ENCODE results near the gene WBP1. TPM values are rescaled to one million over a fixed set of nuclear protein-coding genes. Genes with fewer than 3 reads are reported as not detected.
A peak's percentile ranks its signal among the peaks of the same experiment; 100 is the strongest.

WBP1 gene
- 27.1 TPM for total RNA-seq

DNA sequence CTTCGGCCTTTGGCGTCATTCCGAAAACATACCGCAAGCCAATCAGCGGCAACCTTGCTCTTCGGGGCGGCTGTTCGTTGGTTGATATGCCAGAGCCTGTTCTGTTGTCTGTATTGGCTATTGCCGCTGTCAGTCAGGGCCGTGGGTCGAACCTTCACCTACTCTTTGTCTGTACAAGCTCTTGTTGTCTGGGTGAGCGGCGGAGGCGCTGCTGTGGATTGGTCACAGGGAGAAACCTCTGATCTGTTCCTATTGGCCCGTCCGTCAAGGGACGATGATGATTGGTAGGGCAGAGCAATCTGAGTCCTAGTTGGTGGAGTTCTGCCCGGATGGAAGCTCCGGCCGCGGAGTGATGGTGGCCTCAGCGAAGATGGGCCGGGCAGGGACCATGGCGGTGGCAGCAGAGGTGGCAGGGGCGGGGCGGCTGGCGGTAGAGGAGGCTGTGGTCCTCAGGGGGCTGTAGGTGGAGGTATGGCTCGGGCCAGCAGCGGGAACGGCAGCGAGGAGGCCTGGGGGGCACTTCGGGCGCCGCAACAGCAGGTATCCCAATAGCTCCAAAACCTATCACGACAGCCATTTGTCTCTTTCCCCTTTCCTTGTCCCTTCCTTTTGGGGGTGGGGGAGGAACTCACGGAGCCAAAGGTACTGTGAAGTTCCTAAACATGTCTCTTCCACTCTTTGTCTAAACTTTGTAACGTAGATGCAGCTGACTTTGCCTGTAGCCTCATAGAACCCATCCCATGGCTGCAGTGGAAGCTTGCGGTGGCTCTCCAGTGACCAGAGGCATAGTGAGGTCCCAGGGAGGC, at the start of gene WBP1:
TSS of gene WBP1 (plus strand) at position 307 of the 806 bp plus-strand sequence. CDS start at position 472, 165 bp downstream.
- peak within 1 kb of the TSS; percentile 94 to 99 (median 97) for H3K4me3 ChIP-seq (ENCODE audit: low read length in 3 of 3)
- peak within 1 kb of the TSS; percentile 92 for H3K27ac ChIP-seq (ENCODE audit: low read depth, low read length)
- H3K36me3 ChIP-seq (ENCODE audit: control insufficient read depth in 3 of 3, insufficient read depth in 3 of 3, low read length in 3 of 3), result peaks cover 20 to 24% (median 22%) of the 10 kb centered on the region in 3 donors
- H3K9me3 ChIP-seq (ENCODE audit: control insufficient read depth in 3 of 3, low read length in 3 of 3), result no peaks in the 10 kb centered on the region
- no peaks in the 10 kb centered on the region for H3K27me3 ChIP-seq (ENCODE audit: control insufficient read depth in 3 of 3, insufficient read depth in 3 of 3, low read length in 3 of 3)
- peaks cover 26 to 41% (median 35%) of the 10 kb centered on the region in 3 donors for H3K4me1 ChIP-seq (ENCODE audit: control insufficient read depth in 3 of 3, insufficient read depth in 3 of 3, low read length in 3 of 3)
- H3K9ac ChIP-seq (ENCODE audit: low read depth in 1 of 3, low read length in 3 of 3), result peak within 1 kb of the TSS; percentile 93 to 95 (median 94)

DNA sequence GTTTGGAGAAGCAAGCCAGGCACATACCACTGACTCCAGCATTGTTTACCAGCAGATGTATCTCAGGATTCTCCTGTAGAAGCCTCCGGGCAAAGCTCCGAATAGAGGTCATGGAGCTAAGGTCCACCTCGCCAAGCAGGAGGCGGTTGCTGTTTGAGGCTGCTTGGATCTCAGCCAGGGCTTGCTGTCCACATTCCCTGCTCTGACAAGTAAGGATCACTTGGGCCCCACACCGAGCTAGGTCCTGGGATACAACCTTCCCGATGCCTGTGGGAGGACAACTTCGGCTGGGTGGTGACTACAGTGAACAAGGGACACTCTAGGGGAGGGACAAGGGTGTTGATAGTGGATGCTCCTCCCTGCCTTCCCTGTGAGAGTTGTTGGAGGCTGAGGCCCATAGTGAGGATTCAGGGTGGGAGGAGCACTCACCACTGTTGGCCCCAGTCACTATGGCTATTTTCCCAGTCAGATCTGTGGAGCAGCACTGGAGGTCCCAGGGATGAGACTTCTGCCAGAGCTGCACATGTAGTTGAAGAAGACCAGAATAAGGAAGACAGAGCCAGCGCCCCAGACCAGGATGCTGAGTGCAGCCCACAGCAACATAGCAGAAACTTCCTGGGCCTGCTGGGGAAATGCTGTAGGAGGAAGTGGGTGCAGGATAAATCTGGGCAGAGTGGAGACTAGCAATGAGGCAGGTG, 45.1 kb upstream of the WBP1 start:
- H3K4me3 ChIP-seq (ENCODE audit: low read length in 3 of 3), result no peak overlapping the region
- H3K9me3 ChIP-seq (ENCODE audit: control insufficient read depth in 3 of 3, low read length in 3 of 3), result no peaks in the 10 kb centered on the region
- no peak overlapping the region for H3K9ac ChIP-seq (ENCODE audit: low read depth in 1 of 3, low read length in 3 of 3)
- H3K27me3 ChIP-seq (ENCODE audit: control insufficient read depth in 3 of 3, insufficient read depth in 3 of 3, low read length in 3 of 3), result peaks cover 15 to 35% (median 25%) of the 10 kb centered on the region in 3 donors
- H3K27ac ChIP-seq (ENCODE audit: low read depth, low read length), result no peak overlapping the region
- no peaks in the 10 kb centered on the region for H3K36me3 ChIP-seq (ENCODE audit: control insufficient read depth in 3 of 3, insufficient read depth in 3 of 3, low read length in 3 of 3)
- H3K4me1 ChIP-seq (ENCODE audit: control insufficient read depth in 3 of 3, insufficient read depth in 3 of 3, low read length in 3 of 3), result peaks cover 16 to 27% (median 20%) of the 10 kb centered on the region in 3 donors

DNA sequence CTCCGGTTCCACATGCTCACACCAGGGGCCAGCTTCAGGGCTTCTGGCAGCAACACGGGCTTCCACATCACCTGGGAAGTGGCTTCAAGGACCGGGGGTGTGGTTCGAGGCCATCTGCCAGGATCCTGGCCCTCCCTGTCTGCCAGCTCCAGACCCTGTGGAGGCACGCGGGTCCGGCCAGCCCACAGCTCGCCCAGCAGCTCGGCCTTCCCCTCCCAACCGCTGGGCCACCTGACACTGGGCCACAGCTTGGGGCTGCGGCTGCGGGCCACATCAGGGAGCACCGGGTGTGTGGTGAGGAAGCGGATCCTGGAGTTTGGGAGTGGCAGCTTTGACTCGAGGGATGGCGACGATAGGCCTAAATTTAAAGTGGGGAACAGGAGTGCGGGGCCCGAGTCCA, 43.8 kb upstream of the WBP1 start:
- Histone ChIP-seq H3K27me3 (ENCODE audit: control insufficient read depth in 3 of 3, insufficient read depth in 3 of 3, low read length in 3 of 3) (peaks cover 15 to 30% (median 25%) of the 10 kb centered on the region in 3 donors), H3K4me1 (ENCODE audit: control insufficient read depth in 3 of 3, insufficient read depth in 3 of 3, low read length in 3 of 3) (peaks cover 16 to 30% (median 22%) of the 10 kb centered on the region in 3 donors), H3K4me3 (ENCODE audit: low read length in 3 of 3) (peak overlapping the region; percentile 52 to 75 (median 74)), H3K27ac (ENCODE audit: low read depth, low read length) (no peak overlapping the region), H3K9me3 (ENCODE audit: control insufficient read depth in 3 of 3, low read length in 3 of 3) (no peaks in the 10 kb centered on the region), H3K9ac (ENCODE audit: low read depth in 1 of 3, low read length in 3 of 3) (peak overlapping the region; percentile 33 to 75 (median 40)), H3K36me3 (ENCODE audit: control insufficient read depth in 3 of 3, insufficient read depth in 3 of 3, low read length in 3 of 3) (no peaks in the 10 kb centered on the region)

DNA sequence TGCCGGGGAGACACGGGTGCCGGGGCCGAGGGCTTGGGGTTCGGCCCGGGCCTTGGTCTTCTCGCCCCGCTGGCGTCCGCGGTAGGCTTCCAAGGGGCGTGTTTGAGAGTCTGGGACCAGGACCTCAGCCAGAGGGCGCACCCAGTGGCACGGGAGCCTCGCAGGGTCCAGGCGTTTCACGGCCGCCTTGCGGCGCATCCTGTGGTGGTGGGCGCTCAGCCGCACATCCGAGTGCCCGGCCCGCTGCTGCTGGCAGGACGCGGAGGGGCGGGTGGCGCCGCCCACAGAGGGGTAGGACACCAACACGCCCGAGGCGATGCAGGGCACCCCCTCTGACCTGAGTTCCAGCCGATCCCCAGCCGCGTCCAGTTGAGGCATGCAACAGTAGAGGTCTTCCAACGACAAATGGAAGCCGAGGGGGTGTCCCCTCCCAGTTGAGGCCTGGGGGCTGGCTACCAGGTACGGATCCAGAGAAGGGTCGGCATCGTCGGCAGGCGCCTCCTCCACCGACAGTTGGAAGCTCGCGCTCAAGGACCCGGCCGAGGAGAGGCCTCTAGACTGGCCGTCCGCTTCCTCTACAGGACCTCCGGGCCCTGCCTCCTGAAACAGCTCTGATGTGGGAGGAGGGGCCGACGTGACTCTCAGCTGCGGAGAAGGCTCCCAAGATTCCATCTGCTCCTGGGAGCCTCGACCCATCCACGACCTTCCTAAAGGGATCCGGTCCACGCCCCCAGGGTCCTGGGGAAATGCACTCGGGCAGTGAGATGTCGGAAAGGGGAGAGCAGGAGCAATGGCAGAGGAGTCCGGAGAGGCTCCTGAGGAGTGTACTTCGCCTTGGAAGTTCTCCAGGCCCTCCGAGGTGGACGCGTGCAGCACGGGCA, 43.1 kb upstream of the WBP1 start:
- Histone ChIP-seq H3K36me3 (ENCODE audit: control insufficient read depth in 3 of 3, insufficient read depth in 3 of 3, low read length in 3 of 3) (no peaks in the 10 kb centered on the region), H3K27me3 (ENCODE audit: control insufficient read depth in 3 of 3, insufficient read depth in 3 of 3, low read length in 3 of 3) (peaks cover 15 to 30% (median 25%) of the 10 kb centered on the region in 3 donors), H3K9me3 (ENCODE audit: control insufficient read depth in 3 of 3, low read length in 3 of 3) (no peaks in the 10 kb centered on the region), H3K4me1 (ENCODE audit: control insufficient read depth in 3 of 3, insufficient read depth in 3 of 3, low read length in 3 of 3) (peaks cover 16 to 30% (median 22%) of the 10 kb centered on the region in 3 donors), H3K4me3 (ENCODE audit: low read length in 3 of 3) (peak overlapping the region; percentile 52 to 75 (median 74)), H3K27ac (ENCODE audit: low read depth, low read length) (peak overlapping the region; percentile 28), H3K9ac (ENCODE audit: low read depth in 1 of 3, low read length in 3 of 3) (peak overlapping the region; percentile 33 to 75 (median 40))

DNA sequence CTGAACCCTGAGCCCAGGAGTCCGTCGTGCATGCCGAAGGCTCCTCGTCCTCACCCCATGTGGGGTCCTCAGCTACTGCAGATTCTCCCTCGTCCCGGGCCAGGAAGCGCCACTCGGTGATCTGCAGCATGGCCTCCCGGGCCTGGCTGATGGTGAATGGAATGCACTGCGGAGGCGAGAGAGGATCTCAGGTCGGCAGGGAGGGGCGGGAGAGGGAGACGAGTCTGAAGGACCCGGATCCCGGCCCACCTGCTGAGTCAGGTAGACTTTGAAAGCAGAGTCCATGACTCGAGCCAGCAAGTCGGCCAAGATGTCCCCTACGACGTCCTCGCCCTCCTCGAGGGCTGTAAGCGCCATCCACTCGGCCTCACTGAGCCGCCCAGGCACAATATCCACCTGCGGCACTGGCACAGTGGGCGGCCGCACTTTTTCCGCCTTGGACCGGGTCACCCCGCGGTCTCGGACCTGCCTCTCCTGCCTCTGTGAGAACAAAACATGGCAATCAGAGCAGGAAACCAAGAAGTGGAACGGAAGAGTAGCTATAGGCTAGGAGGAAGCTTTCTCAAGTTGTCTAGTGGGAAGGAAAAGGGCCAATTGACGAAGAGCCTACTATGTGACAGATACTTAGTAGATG, 42.4 kb upstream of the WBP1 start:
- no peaks in the 10 kb centered on the region for H3K36me3 ChIP-seq (ENCODE audit: control insufficient read depth in 3 of 3, insufficient read depth in 3 of 3, low read length in 3 of 3)
- H3K4me1 ChIP-seq (ENCODE audit: control insufficient read depth in 3 of 3, insufficient read depth in 3 of 3, low read length in 3 of 3), result peaks cover 17 to 30% (median 22%) of the 10 kb centered on the region in 3 donors
- peak overlapping the region in 2 of 3 donors; percentile 40 to 75 for H3K9ac ChIP-seq (ENCODE audit: low read depth in 1 of 3, low read length in 3 of 3)
- no peak overlapping the region for H3K27ac ChIP-seq (ENCODE audit: low read depth, low read length)
- H3K4me3 ChIP-seq (ENCODE audit: low read length in 3 of 3), result peak overlapping the region; percentile 52 to 75 (median 74)
- peaks cover 18 to 32% (median 25%) of the 10 kb centered on the region in 3 donors for H3K27me3 ChIP-seq (ENCODE audit: control insufficient read depth in 3 of 3, insufficient read depth in 3 of 3, low read length in 3 of 3)
- no peaks in the 10 kb centered on the region for H3K9me3 ChIP-seq (ENCODE audit: control insufficient read depth in 3 of 3, low read length in 3 of 3)

DNA sequence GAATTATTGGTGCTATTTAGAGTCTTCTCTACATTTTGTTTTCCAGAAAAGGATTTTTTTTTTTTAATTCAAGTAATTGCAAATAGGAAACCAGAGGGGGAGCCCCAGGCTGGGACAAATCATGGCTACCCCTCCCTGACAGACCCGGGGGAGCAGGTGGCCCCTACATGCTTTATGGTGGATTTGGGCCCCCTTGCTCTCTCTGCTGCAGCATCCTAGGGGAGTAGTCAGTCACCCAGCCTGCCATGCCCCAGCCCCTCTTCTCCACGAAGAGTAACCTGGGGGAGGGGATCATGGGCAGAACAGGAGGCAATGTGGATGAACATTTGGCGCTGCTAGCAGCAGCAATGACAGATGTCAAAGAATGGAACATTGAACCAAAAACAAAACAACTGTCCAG, 41.5 kb upstream of the WBP1 start:
- H3K27me3 ChIP-seq (ENCODE audit: control insufficient read depth in 3 of 3, insufficient read depth in 3 of 3, low read length in 3 of 3), result peaks cover 23 to 40% (median 33%) of the 10 kb centered on the region in 3 donors
- peaks cover 26 to 37% (median 29%) of the 10 kb centered on the region in 3 donors for H3K4me1 ChIP-seq (ENCODE audit: control insufficient read depth in 3 of 3, insufficient read depth in 3 of 3, low read length in 3 of 3)
- no peaks in the 10 kb centered on the region for H3K36me3 ChIP-seq (ENCODE audit: control insufficient read depth in 3 of 3, insufficient read depth in 3 of 3, low read length in 3 of 3)
- no peak overlapping the region for H3K9ac ChIP-seq (ENCODE audit: low read depth in 1 of 3, low read length in 3 of 3)
- H3K9me3 ChIP-seq (ENCODE audit: control insufficient read depth in 3 of 3, low read length in 3 of 3), result no peaks in the 10 kb centered on the region
- no peak overlapping the region for H3K27ac ChIP-seq (ENCODE audit: low read depth, low read length)
- H3K4me3 ChIP-seq (ENCODE audit: low read length in 3 of 3), result no peak overlapping the region

DNA sequence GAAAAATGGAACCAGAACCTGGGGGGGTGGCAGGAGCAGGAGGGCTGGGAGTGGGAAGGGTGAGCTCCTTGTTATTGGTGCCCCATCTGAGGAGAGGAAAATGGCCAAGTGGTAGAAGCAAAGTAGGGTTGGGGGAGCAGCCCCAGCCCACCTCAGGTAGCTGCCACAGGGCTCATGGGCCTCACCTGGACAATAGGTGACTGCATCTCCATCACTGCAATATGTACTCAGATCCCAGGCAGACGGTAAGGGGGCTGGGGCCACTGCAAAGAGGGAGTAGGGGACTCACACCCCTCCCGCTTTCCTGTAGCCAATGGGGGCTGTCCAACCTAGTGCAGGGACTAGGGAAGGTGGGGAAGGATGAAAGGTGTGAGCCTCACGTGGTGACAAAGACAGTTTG, 41.0 kb upstream of the WBP1 start:
- Histone ChIP-seq H3K4me3 (ENCODE audit: low read length in 3 of 3) (no peak overlapping the region), H3K27me3 (ENCODE audit: control insufficient read depth in 3 of 3, insufficient read depth in 3 of 3, low read length in 3 of 3) (peaks cover 23 to 44% (median 37%) of the 10 kb centered on the region in 3 donors), H3K36me3 (ENCODE audit: control insufficient read depth in 3 of 3, insufficient read depth in 3 of 3, low read length in 3 of 3) (no peaks in the 10 kb centered on the region), H3K27ac (ENCODE audit: low read depth, low read length) (no peak overlapping the region), H3K9ac (ENCODE audit: low read depth in 1 of 3, low read length in 3 of 3) (no peak overlapping the region), H3K4me1 (ENCODE audit: control insufficient read depth in 3 of 3, insufficient read depth in 3 of 3, low read length in 3 of 3) (peaks cover 30 to 41% (median 33%) of the 10 kb centered on the region in 3 donors), H3K9me3 (ENCODE audit: control insufficient read depth in 3 of 3, low read length in 3 of 3) (no peaks in the 10 kb centered on the region)

DNA sequence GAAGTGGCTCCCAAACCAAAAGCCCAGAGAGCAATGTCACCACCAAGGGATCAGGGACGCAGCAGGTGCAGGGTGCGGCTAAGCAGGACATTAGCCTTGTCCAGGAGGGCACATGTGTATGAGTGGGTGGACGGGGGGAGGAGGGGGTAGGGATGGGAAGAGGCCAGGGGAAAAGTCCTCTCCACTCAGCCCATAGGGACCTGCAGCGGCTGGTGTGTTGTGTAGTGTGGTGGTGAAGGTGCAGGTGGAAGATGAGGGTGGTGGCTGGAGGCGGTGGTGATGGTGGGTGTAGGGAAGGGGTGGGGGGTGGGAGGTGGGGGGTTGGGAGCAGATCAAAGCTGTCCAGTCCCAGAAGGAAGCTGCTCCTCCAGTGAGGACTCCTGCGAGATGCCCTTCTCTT, 40.5 kb upstream of the WBP1 start:
- no peaks in the 10 kb centered on the region for H3K9me3 ChIP-seq (ENCODE audit: control insufficient read depth in 3 of 3, low read length in 3 of 3)
- H3K36me3 ChIP-seq (ENCODE audit: control insufficient read depth in 3 of 3, insufficient read depth in 3 of 3, low read length in 3 of 3), result no peaks in the 10 kb centered on the region
- no peak overlapping the region for H3K9ac ChIP-seq (ENCODE audit: low read depth in 1 of 3, low read length in 3 of 3)
- no peak overlapping the region for H3K27ac ChIP-seq (ENCODE audit: low read depth, low read length)
- H3K4me3 ChIP-seq (ENCODE audit: low read length in 3 of 3), result no peak overlapping the region
- peaks cover 31 to 43% (median 35%) of the 10 kb centered on the region in 3 donors for H3K4me1 ChIP-seq (ENCODE audit: control insufficient read depth in 3 of 3, insufficient read depth in 3 of 3, low read length in 3 of 3)
- peaks cover 23 to 47% (median 39%) of the 10 kb centered on the region in 3 donors for H3K27me3 ChIP-seq (ENCODE audit: control insufficient read depth in 3 of 3, insufficient read depth in 3 of 3, low read length in 3 of 3)

DNA sequence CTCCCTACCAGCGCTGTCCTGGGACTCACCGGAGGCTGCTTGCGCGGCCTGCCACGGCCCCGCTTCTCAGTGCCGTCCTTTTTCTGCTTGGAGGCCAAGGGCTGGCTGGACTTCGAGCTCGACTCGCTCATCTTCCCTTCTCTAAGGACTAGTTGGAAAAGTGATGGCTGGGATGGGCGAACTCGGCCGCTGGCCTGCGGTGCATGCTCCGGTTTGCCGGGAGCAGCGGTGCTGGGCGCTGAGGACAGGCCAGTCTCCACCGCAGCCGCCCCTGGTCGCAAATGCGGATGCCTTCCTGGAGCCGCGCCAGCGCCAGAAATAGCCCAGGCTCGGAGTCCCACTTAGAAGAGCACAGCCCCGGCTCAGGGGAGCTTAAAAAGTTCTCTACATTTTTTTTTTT, 39.9 kb upstream of the WBP1 start:
- Histone ChIP-seq H3K9ac (ENCODE audit: low read depth in 1 of 3, low read length in 3 of 3) (peak overlapping the region in 1 of 3 donors; percentile 25), H3K27me3 (ENCODE audit: control insufficient read depth in 3 of 3, insufficient read depth in 3 of 3, low read length in 3 of 3) (peaks cover 23 to 52% (median 39%) of the 10 kb centered on the region in 3 donors), H3K4me3 (ENCODE audit: low read length in 3 of 3) (no peak overlapping the region), H3K36me3 (ENCODE audit: control insufficient read depth in 3 of 3, insufficient read depth in 3 of 3, low read length in 3 of 3) (no peaks in the 10 kb centered on the region), H3K4me1 (ENCODE audit: control insufficient read depth in 3 of 3, insufficient read depth in 3 of 3, low read length in 3 of 3) (peaks cover 31 to 39% (median 35%) of the 10 kb centered on the region in 3 donors), H3K9me3 (ENCODE audit: control insufficient read depth in 3 of 3, low read length in 3 of 3) (no peaks in the 10 kb centered on the region), H3K27ac (ENCODE audit: low read depth, low read length) (no peak overlapping the region)

Measured in skeletal muscle tissue (tissue), 4 donors.